Activated CD8-positive, alpha-beta memory T cell treated with anti-CD3 and anti-CD28 coated beads for 36 hours (primary cell): ENCODE data around the gene SULF2. TPM values are rescaled to one million over a fixed set of nuclear protein-coding genes. Genes with fewer than 3 reads are reported as not detected.

ENCODE experiments used
- CTCF ChIA-PET: fragments of 350-600 bp; sonication (Branson Sonifier 250); formaldehyde crosslinking; loops from one replicate; lab custom pipeline; 2021; ENCODE audit warnings: antibody characterized with exemption; lab: Charles Lee
- POLR2A ChIA-PET: fragments of 350-600 bp; sonication (Branson Sonifier 250); formaldehyde crosslinking; loops from one replicate; lab custom pipeline; 2021; ENCODE audit warnings: antibody characterized with exemption; lab: Charles Lee
- total RNA-seq, 2 experiments: library from RNA; stranded (reverse); gene quantifications; one replicate each; pipeline ENCODE4 v1.2.3, GENCODE V29; 2021

Gene SULF2
- total RNA-seq, 2 experiments from 2014 or later, result 0.78 to 1.5 TPM

GRCh38 chr20:47725248-47725973 is 59.9 kb downstream of the SULF2 start:
- ChIA-PET POLR2A (no interaction called here), CTCF (interaction anchor here (1.2 to 3.8 kb wide), 5 partner anchors 13 to 895 kb away, joined by 4 to 14 read pairs (median 6); no protein-coding TSS in a partner anchor)

DNA sequence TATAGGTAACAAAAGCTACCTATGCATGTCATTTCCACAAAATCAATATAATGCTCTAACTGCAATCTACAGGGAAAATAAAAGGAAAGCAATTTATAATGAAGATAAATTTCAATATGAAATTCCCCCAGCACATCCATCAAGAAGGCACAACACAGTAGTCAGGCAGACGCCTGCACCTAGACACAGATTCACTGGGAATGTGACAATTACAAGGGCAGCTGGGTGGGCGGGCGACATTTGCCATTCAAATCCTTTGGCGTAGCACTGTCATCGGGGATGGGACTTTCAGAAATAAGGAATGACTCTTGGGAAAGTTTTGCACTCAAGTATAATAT is 60.4 kb downstream of the SULF2 start:
- ChIA-PET CTCF (interaction anchor here (1.2 to 3.8 kb wide), 5 partner anchors 13 to 896 kb away, joined by 4 to 14 read pairs (median 6); no protein-coding TSS in a partner anchor), POLR2A (no interaction called here)

DNA sequence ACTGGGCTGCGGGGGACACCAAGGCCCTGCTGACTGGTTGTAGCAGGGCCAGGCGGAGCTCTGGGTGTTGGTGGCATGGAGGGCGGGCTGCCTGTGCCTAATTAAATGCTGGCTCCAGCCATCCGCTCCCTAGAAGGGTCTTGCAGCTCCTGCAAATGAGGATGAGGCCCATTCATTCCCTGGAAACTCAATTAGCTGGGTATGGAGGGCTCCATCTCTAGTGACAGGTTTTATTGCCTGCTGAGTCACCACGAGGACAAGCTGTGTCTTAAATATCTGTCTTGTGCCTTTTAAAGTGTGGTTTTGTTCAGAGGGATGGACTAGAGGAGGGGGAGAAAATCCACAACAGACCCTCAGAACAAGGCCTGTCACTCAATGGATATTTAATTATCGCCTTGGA is 60.9 kb downstream of the SULF2 start:
- ChIA-PET CTCF (interaction anchor here (1.4 to 3.8 kb wide), 3 partner anchors 12 to 896 kb away, joined by 6 to 14 read pairs (median 6); no protein-coding TSS in a partner anchor), POLR2A (no interaction called here)

- CTCF ChIA-PET, result no interaction called here
- POLR2A ChIA-PET, result no interaction called here
Measured at GRCh38 chr20:47723322-47723721, 62.0 kb downstream of the SULF2 start.

DNA sequence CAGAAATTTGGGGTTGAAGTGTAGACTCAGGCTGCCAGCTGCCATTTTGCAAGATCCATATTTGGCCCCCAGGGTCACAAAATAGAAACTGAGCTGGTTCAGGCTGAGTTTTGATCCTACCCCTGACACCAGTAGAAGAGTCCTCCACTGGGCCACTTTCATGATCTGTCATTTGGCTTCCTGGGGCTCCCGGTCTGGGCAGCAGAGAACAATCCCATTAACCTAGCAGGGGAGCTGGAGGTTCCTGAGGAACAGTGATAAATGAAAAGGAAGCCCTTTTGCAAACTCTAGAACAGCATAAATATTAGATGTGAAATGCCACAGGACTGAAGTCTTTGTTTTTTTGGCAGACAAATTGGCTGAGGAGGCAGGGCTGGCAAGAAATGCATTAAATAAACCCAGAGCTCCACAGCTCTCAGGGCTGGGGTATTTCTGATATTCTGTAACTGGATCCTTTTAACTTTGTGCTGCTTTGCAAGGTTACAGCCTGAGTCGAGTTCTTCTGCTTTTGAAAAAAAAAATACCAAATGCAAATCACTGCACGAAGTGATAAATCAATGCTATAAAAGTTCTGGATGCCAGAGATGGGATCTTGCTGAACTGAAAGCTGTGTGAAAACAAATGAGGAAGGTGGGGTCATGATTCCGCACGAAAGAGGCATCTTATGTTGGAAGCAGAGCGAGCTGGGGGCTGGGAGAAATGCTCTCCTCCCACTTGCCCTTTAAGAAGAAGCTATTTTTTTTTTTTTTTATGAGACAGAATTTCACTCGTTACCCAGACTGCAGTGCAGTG is 64.4 kb downstream of the SULF2 start:
- CTCF ChIA-PET, result interaction anchor here (0.6 to 1.0 kb wide), 2 partner anchors 12 to 293 kb away, joined by 3 read pairs; no protein-coding TSS in a partner anchor
- POLR2A ChIA-PET, result no interaction called here

DNA sequence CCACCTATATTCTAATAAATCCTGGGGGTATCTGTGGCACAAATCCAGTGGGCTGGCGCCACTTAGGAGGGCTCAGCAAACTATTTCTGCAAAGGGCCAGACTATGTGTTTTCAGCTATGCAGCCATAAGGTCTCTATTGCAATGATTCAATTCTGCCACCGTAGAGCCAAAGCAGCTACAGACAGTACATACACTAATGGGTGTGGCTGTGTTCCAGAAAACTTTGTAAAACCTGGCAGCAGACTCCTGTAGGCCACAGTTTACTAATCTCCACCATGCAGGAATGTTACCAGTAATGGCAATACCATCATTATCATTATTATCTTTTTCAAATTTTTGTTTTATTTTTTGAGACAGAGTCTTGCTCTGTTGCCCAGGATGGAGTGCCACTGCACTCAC is 65.7 kb downstream of the SULF2 start:
- POLR2A ChIA-PET, result no interaction called here
- CTCF ChIA-PET, result no interaction called here

DNA sequence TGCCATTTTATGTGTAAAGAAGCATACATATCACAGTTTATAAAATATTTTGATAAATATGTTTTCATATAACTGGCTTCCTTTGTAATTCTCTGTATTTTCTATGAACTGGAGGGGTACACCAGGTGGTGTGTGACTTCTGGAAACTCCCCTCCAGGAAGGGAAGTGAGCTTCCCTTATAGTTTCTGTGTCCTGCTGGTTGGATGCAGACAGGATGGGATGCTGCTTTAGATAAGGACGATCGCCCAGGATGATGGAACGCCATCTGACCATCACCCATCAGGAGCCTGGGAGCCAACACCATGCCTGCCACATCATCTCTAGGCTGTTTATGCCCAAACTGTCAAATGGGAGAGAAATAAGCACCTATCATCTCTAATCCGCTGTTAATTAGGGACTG is 66.1 kb downstream of the SULF2 start:
- POLR2A ChIA-PET, result no interaction called here
- CTCF ChIA-PET, result no interaction called here

DNA sequence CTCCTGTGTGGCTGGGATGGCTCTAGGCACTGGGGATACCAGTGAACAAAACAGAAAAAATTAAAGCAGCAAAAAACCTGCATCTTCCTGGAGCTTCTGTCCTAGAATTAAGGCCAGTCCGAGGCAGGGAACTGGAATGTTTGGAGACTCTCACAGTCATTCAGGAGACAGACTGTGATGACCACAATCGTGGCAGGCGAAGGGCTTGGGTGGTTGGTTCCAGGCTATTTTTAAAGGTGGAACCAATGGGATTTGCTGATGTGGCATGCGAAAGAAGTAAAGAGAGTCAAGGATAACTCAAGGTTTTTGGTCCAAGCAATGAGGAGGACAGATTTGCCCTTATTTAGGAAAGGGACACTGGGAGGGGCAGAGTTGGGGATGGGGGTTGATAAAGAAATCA is 66.9 kb downstream of the SULF2 start:
- ChIA-PET POLR2A (no interaction called here), CTCF (no interaction called here)

DNA sequence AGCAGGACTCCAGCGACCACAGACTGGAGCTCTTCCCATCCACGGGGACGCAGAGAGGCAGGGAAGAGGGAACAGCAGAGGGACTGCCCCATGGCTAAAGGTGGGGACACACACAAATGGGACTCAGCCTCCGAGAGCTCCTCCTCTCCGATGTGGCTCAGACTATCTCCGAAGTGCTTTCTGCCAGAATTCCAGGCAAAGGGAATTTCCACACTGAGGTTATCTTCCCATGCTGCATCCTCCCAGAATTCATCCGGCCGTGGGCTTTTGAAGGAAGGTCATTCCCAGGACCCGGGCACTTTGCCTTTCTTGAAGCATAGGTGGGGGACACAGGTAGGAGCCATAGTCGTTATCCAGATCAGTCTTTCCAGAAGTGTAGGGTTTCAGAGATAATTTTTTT is 67.9 kb downstream of the SULF2 start:
- ChIA-PET CTCF (no interaction called here), POLR2A (no interaction called here)

GRCh38 chr20:47713878-47714450 is 71.3 kb downstream of the SULF2 start:
- ChIA-PET CTCF (interaction anchor here (2.7 kb wide), 1 partner anchor 11 kb away, joined by 6 read pairs; no protein-coding TSS in a partner anchor), POLR2A (no interaction called here)

- POLR2A ChIA-PET, result no interaction called here
- CTCF ChIA-PET, result interaction anchor here (2.7 kb wide), 1 partner anchor 12 kb away, joined by 6 read pairs; no protein-coding TSS in a partner anchor
Measured at GRCh38 chr20:47713163-47713562, 72.1 kb downstream of the SULF2 start.

DNA sequence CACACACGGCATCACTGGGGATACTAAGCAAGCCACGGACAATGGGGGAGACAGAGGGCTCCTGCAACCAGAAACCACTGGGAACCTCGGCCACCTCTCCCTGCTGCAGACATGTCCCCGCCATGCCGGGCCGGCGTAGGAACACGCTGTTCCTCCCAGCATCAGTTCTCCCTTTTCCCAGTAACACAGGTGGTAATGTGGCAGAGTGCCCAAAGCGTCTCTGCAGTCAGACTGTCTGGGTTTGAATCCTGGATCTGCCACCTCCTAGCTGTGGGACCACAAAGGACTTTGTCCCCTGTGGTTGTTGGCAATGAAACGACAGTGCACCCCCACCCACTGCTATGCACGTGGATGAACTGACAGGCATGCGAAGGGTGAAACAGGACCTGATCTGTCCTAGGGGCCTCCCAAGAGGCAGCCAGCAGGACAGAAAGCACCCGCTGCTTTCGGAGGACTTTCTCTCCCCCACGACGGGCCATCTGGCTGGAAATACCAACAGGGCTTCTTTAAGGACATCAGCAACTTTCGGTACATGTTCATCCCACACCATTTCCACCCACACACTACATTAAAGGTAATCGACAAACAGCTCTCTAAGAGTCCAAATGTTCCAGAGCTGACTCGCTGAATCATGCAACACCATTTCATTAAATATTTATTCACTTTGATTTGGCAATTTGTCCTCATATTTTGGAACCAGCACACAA is 74.1 kb downstream of the SULF2 start:
- ChIA-PET CTCF (interaction anchor here (2.7 kb wide), 1 partner anchor 14 kb away, joined by 6 read pairs; no protein-coding TSS in a partner anchor), POLR2A (no interaction called here)

GRCh38 chr20:47710665-47711045 is 74.6 kb downstream of the SULF2 start:
- ChIA-PET POLR2A (no interaction called here), CTCF (no interaction called here)

DNA sequence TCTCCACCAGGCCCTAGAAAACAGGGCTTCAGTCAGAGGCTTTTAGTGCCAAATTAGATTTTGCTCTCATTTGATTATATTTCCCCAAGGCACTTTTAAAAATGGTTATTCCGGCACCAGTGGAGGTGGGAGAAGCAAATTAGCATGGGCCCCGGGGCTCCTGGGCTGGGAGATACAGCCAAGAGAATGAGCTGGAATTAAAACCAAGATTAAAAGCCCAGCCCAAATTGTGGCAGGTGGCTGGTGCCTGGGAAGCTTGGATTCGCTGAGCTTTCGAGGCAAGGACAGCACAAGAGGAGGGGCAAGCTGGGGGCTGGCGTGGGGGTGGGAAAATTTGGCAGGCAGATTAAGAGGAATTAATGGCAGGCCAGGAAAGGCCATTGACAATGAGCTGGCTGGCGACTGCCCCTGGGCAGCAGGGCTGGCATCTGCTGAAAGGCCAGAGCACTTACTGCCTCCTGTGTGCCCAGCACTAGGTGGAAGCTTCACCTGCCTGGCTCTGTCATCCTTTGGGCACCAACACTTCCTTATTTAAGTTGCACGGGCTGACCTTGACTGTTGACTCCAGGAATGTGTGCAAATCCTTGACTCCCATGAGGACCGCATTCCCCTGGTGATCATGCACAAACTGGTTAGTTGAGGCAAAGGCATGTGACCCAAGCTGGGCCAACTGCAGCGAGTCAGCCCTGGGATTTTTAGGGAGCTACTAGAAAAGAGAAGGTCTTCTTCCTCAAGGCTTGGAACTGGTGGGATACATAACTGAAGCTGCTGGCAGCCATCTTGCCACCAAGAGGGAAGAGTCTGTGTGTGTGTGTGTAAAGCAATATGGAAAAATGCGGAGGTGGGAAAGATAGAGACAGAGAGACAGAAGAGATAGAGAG is 76.1 kb downstream of the SULF2 start:
- ChIA-PET POLR2A (no interaction called here), CTCF (interaction anchor here (0.7 to 0.8 kb wide), 2 partner anchors 12 to 308 kb away, joined by 3 read pairs; no protein-coding TSS in a partner anchor)

GRCh38 chr20:47708140-47708807 is 77.0 kb downstream of the SULF2 start:
- ChIA-PET POLR2A (no interaction called here), CTCF (interaction anchor here (0.8 kb wide), 1 partner anchor 13 kb away, joined by 3 read pairs; no protein-coding TSS in a partner anchor)

GRCh38 chr20:47706345-47706744 is 78.9 kb downstream of the SULF2 start:
- ChIA-PET CTCF (no interaction called here), POLR2A (no interaction called here)

DNA sequence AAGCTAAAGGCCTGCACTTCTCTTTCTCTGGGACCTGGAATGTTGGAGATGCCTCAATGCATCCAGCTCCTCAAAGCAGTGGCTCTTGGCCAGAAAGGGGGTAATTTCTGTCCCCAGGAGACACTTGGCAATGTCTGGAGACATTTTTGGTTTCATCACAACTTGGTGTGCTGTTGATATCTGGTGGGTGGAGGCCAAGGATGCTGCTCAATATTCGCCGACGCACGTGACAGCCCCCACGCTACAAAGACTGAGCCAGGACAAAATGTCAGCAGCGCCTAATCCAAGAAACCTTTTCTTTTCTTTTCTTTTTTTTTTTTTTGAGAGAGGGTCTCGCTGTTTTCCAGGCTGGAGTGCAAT is 79.8 kb downstream of the SULF2 start:
- POLR2A ChIA-PET, result no interaction called here
- CTCF ChIA-PET, result interaction anchor here (1.3 kb wide), 1 partner anchor 20 kb away, joined by 4 read pairs; no protein-coding TSS in a partner anchor
